Mesodermal cell (in vitro differentiated cells): Measurements from ENCODE around the gene TRIL. TPM values are rescaled to one million over a fixed set of nuclear protein-coding genes. Genes with fewer than 3 reads are reported as not detected.

Experiments
- H3K27ac ChIP-seq: 2 replicates; pipeline ENCODE4 v1.7.0; 2013; ENCODE audit warnings: mild to moderate bottlenecking, low read depth, low read length, moderate library complexity; ENCODE audit not compliant: severe bottlenecking
- H3K36me3 ChIP-seq: 2 replicates; pipeline ENCODE4 v1.7.1; 2013; ENCODE audit warnings: mild to moderate bottlenecking, low read length, moderate library complexity; ENCODE audit not compliant: control insufficient read depth, insufficient read depth
- H3K4me1 ChIP-seq: one replicate; pipeline ENCODE4 v1.7.1; 2013; ENCODE audit warnings: mild to moderate bottlenecking, low read length; ENCODE audit not compliant: insufficient read depth, control insufficient read depth, poor library complexity, severe bottlenecking
- H3K4me3 ChIP-seq: 2 replicates; pipeline ENCODE4 v1.7.0; 2013; ENCODE audit warnings: low read length, control low read depth, mild to moderate bottlenecking; ENCODE audit not compliant: insufficient read depth, poor library complexity, severe bottlenecking; ENCODE audit errors: extremely low read depth
- H3K9me3 ChIP-seq: 2 replicates; pipeline ENCODE4 v1.7.1; 2013; ENCODE audit warnings: mild to moderate bottlenecking, low read length, moderate library complexity; ENCODE audit not compliant: control insufficient read depth
- WGBS, 2 experiments: methylation state at CpG; one replicate each; pipeline ENCODE4 v1.1.5; 2013; ENCODE audit warnings: missing lambda C conversion rate in 2 of 2; ENCODE audit not compliant: insufficient coverage in 2 of 2; 5-methylcytosine and 5-hydroxymethylcytosine counted together
- polyA plus RNA-seq, 2 experiments: library from polyadenylated mRNA; stranded (reverse); fragments of 50-300 nt; gene quantifications; one replicate each; pipeline ENCODE4 v1.2.3, GENCODE V29; 2013

TRIL gene
- polyA plus RNA-seq (2013, experiment 1 of 2) = 15.1 TPM
- 12.8 TPM for polyA plus RNA-seq (2013, experiment 2 of 2)

DNA sequence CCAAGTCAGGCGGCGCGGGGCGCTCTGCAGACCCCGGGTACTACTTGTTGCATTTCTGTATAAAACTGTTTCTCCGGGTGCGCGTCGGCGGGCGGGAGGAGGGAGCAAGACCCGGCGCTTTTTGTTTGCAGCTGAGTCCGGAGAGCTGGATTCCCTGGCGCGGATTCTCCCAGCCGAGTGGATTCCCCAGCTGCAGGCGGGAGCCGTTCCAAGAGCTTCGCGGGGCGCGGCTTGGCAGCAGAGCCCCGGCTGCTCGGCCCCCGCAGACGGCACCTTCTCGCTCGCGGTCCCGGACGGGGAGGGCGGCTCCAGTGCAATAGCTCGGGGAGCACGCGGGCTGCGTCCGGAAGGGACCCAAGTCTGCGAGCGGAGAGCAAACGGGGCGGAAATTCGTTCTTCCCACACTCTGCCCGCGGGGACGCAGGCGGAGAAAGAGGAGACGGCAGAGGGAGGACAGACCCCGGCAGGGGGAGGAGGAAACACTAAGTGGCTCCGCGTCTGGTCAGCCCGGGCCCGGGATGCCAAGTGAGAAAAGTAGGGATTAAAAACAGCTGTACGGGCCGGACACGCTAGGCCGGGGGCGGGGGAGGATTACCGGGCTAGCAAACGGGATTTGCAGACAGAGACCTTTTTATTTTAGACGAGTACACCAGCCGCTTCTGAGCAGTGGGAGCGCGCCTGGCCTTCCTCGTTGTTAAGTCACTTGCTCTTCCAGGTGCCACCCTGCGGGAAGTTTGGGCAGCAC is at the start of gene TRIL:
TSS of gene TRIL (minus strand) at position 96 of the 745 bp plus-strand sequence. CDS start 284 bp downstream, outside the sequence.
- H3K36me3 ChIP-seq = no peaks in the 10 kb centered on the region
- no peaks in the 10 kb centered on the region for H3K9me3 ChIP-seq
- H3K27ac ChIP-seq = peak within 1 kb of the TSS; percentile 54
- 4 to 5% methylated on average over 61 to 66 of the region's 66 CpGs for WGBS, 2 experiments
- peak within 1 kb of the TSS; percentile 45 for H3K4me3 ChIP-seq
- H3K4me1 ChIP-seq = no peaks in the 10 kb centered on the region

DNA sequence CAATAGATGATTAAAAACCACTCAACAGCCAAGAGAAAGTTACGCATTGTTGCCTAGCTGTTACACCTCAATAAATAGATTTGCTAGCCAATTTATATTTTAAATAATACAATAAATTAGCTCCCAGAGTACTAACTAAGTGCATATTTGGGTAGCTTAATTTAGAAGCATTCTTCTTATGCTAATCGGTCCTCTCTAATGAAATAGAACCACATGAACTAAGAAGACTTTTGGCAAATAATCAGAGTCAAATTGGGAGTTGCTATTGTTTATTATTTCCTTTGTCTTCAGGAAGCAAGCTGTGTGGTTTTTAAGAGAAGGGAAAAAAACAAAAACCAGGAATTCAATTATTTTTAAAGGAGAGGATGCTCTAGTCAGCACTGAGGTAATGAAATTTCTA is 49.0 kb upstream of the TRIL start:
- no peak overlapping the region for H3K4me3 ChIP-seq
- H3K4me1 ChIP-seq = no peaks in the 10 kb centered on the region
- H3K9me3 ChIP-seq = peaks cover 15% of the 10 kb centered on the region
- H3K27ac ChIP-seq = no peak overlapping the region
- H3K36me3 ChIP-seq = no peaks in the 10 kb centered on the region
- no CpG with 5 or more reads among the region's 2 CpGs for WGBS, 2 experiments

DNA sequence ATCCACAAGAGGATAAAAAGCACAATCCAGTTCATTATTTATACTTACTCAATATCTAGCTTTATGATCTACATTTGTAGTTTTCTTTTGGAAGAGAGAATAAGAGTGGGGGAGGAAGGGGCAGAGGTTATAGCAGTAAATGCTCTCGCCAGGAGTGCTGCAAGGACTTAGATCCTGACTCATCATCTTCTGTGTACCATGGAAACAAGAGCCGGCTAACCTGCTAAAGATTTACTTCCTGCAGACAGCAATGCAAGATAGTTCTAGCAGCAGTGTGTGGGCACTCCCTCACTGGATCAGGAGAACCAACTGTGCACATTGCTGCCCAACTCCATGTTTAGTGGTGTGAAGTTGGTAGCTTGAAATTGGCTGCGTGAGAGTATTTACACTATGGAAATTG is 47.7 kb upstream of the TRIL start:
- Histone ChIP-seq H3K4me3 (no peak overlapping the region), H3K9me3 (peaks cover 15% of the 10 kb centered on the region)
- WGBS, 2 experiments = 93 to 100% methylated on average over 2 of the region's 3 CpGs

DNA sequence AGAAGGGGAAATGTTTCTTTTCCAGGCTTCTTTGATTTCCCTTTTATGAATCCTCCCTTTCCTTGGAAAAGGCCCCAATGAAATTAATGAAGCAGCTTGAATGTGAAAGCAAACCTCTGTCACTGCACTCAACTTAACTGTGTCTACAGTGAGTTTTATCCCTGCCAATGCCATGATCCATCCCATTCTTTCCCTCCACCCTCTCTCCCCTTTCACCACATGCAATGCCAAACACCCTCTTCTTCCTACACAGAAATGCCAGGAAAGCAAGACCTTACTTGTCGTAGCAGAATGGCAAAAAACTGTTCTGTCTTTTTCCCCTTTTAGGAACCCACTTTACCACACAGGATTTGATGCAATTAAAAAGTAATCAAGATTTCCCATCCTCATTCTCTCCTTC is 47.3 kb upstream of the TRIL start:
- WGBS, 2 experiments = 90 to 100% methylated on average over 1 of the region's 1 CpG
- H3K4me3 ChIP-seq = no peak overlapping the region
- H3K27ac ChIP-seq = no peak overlapping the region
- H3K9me3 ChIP-seq = peaks cover 15% of the 10 kb centered on the region
- H3K4me1 ChIP-seq = no peaks in the 10 kb centered on the region
- H3K36me3 ChIP-seq = no peaks in the 10 kb centered on the region

More for the DNA sequence above, 47.7 kb upstream of the TRIL start:
- no peaks in the 10 kb centered on the region for H3K4me1 ChIP-seq
- H3K36me3 ChIP-seq = no peaks in the 10 kb centered on the region
- no peak overlapping the region for H3K27ac ChIP-seq

GRCh38 chr7:29003703-29004102 is 45.6 kb upstream of the TRIL start:
- Histone ChIP-seq H3K36me3 (no peaks in the 10 kb centered on the region), H3K4me1 (no peaks in the 10 kb centered on the region), H3K27ac (no peak overlapping the region), H3K9me3 (peaks cover 15% of the 10 kb centered on the region), H3K4me3 (no peak overlapping the region)
- WGBS, 2 experiments = 93 to 96% methylated on average over 2 to 4 of the region's 5 CpGs

- WGBS, 2 experiments = 96 to 100% methylated on average over 2 of the region's 2 CpGs
- Histone ChIP-seq H3K4me1 (no peaks in the 10 kb centered on the region), H3K4me3 (no peak overlapping the region), H3K36me3 (no peaks in the 10 kb centered on the region), H3K9me3 (peaks cover 6% of the 10 kb centered on the region), H3K27ac (no peak overlapping the region)
Observed at GRCh38 chr7:29000717-29001076, 42.6 kb upstream of the TRIL start.

GRCh38 chr7:28999895-29000716 is 42.0 kb upstream of the TRIL start:
- Histone ChIP-seq H3K4me1 (no peaks in the 10 kb centered on the region), H3K27ac (no peak overlapping the region), H3K9me3 (peaks cover 6% of the 10 kb centered on the region), H3K36me3 (no peaks in the 10 kb centered on the region), H3K4me3 (no peak overlapping the region)
- 87 to 96% methylated on average over 11 of the region's 12 CpGs for WGBS, 2 experiments

DNA sequence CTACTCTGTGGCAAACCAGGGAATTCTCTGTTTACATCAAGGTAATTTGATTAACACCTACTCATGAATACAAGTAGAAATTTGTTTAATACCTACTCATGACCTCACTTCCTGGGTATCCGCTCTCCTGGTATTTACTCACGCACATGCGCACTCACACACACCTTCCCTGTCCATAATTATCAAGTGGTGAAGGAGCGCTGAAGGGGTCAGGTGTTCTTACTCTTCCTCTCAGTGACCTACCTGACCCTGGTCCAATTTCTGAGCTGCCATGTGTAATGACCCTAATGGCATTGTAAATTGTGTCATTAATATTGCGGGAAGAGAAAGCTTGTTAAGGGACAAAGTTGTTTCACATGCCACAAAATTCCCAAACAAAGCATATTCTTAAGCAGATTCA is 41.3 kb upstream of the TRIL start:
- H3K36me3 ChIP-seq = no peaks in the 10 kb centered on the region
- 95 to 100% methylated on average over 2 to 4 of the region's 5 CpGs for WGBS, 2 experiments
- H3K27ac ChIP-seq = no peak overlapping the region
- H3K4me3 ChIP-seq = no peak overlapping the region
- H3K4me1 ChIP-seq = no peaks in the 10 kb centered on the region
- peaks cover 6% of the 10 kb centered on the region for H3K9me3 ChIP-seq

GRCh38 chr7:28998105-28998504 is 40.0 kb upstream of the TRIL start:
- H3K36me3 ChIP-seq = no peaks in the 10 kb centered on the region
- H3K9me3 ChIP-seq = no peaks in the 10 kb centered on the region
- H3K4me3 ChIP-seq = no peak overlapping the region
- H3K27ac ChIP-seq = peak overlapping the region; percentile 60
- no peaks in the 10 kb centered on the region for H3K4me1 ChIP-seq
- 72 to 76% methylated on average over 3 to 4 of the region's 4 CpGs for WGBS, 2 experiments

DNA sequence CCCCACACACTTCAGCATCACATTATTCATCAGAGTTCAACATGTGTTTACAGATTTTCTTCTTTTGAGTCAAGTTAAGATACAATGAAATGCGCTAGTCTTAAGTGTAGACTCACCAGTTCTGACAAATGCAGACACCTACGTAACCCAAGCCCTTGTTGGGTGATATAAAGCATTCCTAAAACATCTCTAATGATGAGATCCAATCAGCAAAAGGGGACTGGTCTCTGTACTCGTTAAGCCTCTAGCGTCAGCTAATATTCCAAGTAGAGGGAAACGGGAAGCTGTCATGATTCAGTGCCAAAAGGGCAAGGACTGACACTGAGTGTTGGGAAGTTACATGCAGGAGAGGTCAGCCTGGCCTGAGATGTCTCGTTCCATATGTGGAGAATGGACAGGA is 38.7 kb upstream of the TRIL start:
- no peaks in the 10 kb centered on the region for H3K9me3 ChIP-seq
- H3K27ac ChIP-seq = no peak overlapping the region
- no peaks in the 10 kb centered on the region for H3K4me1 ChIP-seq
- H3K36me3 ChIP-seq = no peaks in the 10 kb centered on the region
- 83 to 92% methylated on average over 5 to 6 of the region's 6 CpGs for WGBS, 2 experiments
- H3K4me3 ChIP-seq = no peak overlapping the region

DNA sequence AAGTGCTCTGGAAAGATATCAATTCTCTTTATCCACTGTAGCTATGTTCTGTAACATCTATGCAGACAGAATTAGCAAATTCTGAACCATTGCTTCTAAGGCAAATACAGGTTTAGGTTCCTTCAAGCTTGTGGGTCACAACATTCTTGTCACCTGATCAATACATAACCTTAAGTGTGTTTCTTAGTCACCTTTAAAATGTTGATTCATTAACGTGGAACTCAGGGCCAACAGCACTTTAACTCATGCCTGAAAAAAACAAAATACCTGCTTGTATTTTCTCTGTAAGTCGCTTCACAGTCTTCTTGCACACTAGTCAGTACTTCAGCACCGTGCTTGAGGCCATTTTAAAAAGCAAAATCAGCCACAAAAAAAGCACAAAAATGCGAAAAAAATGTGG is 35.2 kb upstream of the TRIL start:
- H3K9me3 ChIP-seq = peaks cover 6% of the 10 kb centered on the region
- H3K4me1 ChIP-seq = peaks cover 15% of the 10 kb centered on the region
- H3K4me3 ChIP-seq = no peak overlapping the region
- H3K36me3 ChIP-seq = no peaks in the 10 kb centered on the region
- WGBS, 2 experiments = 93 to 94% methylated on average over 4 of the region's 4 CpGs
- H3K27ac ChIP-seq = no peak overlapping the region
